Measurements from ENCODE around the gene AXL.

Gene AXL

DNA sequence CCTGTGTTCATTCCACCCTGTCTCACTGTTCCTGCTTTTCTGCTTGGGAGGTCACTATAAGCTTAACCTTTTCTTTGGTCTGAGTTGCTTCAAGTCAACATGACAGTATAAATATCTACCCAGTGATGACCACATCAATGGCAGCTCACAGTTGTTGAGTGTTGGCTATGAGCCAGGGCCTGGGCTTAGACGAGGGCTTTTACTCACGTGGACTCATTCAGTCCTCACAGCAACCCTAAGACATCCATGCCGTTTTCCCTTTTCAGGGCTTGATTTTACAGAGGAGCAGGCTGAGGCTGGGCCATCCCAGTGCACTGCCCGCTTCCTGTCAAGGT, 80.7 kb downstream of the AXL start:
- no peak overlapping the region for H3K4me3 ChIP-seq (ENCODE audit: low read length)
- peak; percentile 60 for DNase-seq (ENCODE audit: low read depth, low spot score)

- DNase-seq (ENCODE audit: low read depth, low spot score) = no peak
- no peak overlapping the region for H3K4me3 ChIP-seq (ENCODE audit: low read length)
Observed at GRCh38 chr19:41300555-41300954, 81.5 kb downstream of the AXL start.

DNA sequence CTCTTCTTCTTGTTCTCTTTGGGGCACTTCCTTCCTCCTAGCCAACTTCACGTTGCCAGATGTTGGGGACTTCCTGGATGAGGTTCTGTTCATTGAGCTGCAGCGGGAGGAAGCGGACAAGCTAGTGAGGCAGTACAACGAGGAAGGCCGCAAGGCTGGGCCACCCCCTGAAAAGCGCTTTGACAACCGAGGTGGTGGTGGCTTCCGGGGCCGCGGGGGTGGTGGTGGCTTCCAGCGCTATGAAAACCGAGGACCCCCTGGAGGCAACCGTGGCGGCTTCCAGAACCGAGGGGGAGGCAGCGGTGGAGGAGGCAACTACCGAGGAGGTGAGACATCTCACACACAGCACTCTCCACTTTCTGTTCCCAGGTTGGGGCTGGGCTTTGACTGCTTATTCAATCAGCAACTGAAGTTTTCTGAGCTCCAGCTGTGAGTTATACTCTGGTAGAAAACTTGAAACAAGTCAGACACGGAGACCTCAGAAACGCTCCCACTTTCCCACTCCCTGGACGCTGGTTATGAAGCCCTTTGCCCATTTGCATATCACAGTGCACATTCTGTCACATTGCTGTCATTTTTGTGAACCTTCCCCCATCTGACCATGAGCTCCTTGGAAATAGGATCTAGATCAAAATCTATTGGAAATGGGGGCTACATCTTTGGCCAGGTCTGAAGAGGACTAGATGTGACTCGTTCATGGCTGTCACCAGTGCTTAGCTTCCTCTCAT, 83.8 kb downstream of the AXL start:
- peak; percentile 45 for DNase-seq (ENCODE audit: low read depth, low spot score)
- no peak overlapping the region for H3K4me3 ChIP-seq (ENCODE audit: low read length)

DNA sequence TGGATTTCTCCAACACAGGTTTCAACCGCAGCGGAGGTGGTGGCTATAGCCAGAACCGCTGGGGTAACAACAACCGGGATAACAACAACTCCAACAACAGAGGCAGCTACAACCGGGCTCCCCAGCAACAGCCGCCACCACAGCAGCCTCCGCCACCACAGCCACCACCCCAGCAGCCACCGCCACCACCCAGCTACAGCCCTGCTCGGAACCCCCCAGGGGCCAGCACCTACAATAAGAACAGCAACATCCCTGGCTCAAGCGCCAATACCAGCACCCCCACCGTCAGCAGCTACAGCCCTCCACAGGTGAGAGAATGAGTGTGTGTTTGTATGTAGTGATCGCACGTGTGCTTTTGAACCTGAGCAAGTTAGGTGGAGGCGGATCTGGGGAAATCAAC, 84.9 kb downstream of the AXL start:
- DNase-seq (ENCODE audit: low read depth, low spot score) = no peak

DNA sequence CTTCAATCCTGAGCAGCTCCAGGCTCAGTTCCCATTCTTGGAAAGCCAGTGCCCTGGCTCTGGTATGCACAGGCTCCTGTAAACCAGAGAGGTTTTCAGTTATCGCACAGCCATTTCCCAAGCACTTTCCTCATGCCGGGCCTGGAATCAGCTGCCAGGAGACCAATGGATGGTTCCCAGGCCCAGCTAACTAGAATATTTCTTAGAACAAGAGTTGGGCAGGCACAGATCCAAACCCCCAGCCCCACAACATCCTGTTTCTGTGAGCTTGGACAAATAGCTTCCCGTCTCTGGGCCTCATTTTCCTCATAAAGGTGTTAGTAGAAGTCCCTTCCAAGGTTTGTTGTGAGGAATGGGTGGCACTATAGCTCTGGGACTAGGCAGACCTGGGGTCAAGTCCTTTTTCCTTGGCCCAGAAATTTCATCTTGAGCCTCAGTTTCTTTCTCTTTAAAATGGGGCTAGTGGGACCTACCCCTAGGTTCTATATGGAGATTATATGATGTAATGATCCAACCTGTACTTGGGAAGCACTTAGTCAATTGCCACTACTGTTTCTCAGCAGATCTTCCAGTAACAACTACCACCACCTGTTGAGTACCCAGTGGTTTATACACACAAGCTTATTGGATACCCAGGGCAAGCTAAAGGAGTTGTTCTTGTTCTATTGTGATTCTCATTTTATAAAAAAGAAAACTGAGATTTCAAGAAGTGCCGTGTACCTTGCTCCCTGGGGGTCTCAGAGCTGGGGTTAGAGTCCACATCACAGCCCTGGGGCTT, 85.9 kb downstream of the AXL start:
- no peak overlapping the region for H3K4me3 ChIP-seq (ENCODE audit: low read length)
- no peak for DNase-seq (ENCODE audit: low read depth, low spot score)

More for the DNA sequence above, 84.9 kb downstream of the AXL start:
- H3K4me3 ChIP-seq (ENCODE audit: low read length) = no peak overlapping the region

DNA sequence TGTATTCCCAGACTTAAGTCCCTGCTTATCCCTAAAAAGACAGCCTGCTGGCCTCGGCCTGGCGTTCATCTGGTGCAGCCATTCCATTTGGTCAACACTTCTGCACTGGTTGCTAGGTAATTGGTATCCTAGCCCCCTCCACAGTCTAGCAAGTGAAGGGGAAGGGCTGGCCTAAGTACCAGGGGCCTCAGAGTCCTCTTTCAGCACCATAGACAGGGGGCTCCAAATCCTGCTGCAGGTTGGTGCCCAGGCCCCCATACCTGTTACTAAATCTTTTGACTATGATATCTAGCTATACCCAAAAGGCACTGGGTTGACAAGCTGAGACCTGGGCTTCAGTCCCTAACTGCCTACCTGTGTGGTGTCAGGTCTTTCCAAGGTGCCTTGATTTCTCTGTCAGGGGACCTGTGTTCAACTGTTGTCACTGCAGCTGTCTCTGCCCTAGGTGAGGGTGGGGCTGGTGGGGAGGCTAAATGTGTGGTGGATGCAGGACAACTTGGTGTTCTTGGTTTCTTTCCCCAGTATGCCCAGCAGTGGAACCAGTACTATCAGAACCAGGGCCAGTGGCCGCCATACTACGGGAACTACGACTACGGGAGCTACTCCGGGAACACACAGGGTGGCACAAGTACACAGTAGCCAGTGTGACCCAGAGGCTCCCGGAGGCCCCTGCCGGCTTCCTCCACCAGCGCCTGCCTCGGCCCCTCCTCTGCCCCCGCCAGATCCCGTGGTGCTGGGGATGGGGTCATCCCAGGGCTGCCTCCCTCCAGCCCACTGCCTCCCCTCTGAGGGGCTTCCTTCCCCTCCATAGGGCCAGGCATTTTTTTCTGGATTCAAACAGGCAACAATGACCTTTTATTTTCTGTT, 87.1 kb downstream of the AXL start:
- H3K4me3 ChIP-seq (ENCODE audit: low read length) = no peak overlapping the region; the same call in 1 of the 2 replicates
- DNase-seq (ENCODE audit: low read depth, low spot score) = no peak

DNA sequence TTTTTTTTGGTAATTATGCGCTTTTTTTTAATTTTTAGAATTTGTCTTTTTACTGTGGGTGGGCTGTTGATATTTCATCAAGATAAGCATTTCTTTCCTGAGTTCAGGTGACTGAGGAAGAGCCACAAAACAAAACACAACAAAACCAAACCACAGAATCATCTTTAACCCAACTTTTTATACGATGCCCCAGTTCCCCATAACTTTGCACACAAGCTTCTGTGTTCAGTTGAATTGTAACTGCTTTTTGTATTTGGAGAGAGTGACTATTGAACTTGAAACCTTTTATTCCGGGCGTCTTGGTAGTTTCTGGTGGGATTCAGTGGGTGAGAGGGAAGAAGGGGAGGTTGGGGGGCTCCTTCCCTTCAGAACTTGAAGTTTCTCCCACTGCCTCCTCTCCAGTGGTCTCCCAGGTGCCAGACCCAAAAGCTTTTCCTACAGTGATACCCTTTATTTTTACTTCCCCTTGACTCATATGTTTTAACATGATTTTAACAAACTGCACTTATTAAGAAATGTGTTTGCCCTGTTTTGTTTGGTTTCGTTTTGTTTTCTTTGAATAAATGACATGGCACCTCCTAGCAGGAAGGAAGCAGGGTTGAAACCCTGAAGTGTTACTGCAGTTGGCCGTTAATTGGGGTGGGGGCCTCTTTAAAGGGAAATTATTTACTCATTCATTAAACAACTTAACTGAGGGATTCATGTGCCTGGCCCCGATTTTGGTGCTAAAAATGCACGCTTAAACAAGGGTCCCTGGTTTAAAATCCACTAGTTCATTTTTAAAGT, 88.3 kb downstream of the AXL start:
- peak overlapping the region; percentile 25 for H3K4me3 ChIP-seq (ENCODE audit: low read length)
- peak; percentile 87 for DNase-seq (ENCODE audit: low read depth, low spot score)

GRCh38 chr19:41307954-41308449, 89.0 kb downstream of the AXL start:
- peak overlapping the region; percentile 25 for H3K4me3 ChIP-seq (ENCODE audit: low read length)
- DNase-seq (ENCODE audit: low read depth, low spot score) = no peak

DNA sequence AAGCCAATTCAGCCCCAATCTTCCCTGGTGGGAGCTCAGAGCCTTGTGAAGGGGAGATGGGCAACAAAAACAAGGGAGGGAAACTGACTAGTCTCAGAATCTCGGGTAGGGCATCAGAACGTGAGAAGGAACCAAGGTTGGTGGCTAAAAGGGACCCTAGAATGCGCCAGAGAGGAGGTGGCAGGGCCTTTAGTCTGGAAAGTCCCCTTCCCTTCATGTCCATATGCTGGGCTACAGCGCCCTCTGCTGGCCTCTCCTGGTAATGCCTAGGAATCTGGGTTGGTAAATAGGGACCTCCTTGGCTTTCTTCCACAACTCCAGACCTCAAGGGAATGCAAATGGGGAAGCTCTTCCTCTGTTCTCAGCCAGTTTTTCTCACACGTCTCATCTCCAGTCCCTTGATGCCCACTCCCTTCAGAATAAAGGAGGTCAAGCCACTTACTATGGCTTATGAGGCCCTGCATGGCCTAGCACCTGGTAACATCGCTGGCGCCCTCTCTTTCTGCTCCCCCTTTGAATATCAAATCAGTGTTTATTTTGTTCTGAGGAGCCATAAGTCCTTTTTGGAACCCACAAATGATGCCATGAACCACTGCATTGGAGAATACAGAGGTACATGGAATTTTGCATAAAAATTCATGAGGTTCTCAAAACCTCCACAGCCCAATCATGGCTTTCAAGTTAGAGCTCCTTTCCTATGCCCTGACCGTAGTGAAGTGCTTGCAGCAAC, 89.6 kb downstream of the AXL start:
- H3K4me3 ChIP-seq (ENCODE audit: low read length) = no peak overlapping the region; the same call in 1 of the 2 replicates
- DNase-seq (ENCODE audit: low read depth, low spot score) = peak; percentile 79

DNA sequence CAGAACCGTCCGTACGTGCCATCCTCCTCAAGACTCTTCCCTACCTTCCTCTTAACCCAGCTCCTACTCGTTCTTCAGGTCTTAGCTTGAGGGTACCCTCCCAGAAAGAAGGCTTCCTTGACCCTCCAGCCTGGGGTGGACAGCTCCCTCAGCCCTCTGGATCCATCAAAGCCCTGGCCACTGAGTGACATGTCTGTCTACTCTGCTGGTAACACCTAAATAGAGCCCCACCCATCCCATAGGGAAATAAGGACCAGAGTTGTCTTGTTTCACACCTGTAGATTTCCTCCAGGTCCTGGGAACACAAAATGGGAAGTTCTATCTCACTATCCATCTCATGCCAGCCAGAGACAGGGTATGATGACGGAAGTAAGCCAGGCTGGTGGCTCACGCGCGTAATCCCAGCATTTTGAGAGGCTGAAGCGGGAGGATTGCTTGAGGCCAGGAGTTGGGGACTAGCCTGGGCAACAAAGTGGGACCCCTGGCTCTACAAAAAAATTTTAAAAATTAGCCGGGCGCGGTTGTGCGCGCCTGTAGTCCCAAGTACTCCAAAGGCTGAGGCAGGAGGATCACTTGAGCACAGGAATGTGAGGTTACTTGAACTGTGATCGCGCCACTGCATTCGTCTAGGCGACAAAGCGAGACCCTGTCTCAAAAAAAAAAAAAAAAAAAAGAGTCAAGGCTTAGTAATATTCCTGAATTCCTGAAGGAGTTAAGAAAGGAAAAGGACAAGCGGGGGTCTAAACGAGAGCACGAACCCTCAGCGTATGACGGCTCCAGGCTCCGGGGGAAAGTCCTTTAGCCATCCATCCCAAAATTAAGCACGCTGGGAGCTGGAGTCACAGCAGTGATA, 90.4 kb downstream of the AXL start:
- H3K4me3 ChIP-seq (ENCODE audit: low read length) = peak overlapping the region; percentile 95
- DNase-seq (ENCODE audit: low read depth, low spot score) = no peak

DNA sequence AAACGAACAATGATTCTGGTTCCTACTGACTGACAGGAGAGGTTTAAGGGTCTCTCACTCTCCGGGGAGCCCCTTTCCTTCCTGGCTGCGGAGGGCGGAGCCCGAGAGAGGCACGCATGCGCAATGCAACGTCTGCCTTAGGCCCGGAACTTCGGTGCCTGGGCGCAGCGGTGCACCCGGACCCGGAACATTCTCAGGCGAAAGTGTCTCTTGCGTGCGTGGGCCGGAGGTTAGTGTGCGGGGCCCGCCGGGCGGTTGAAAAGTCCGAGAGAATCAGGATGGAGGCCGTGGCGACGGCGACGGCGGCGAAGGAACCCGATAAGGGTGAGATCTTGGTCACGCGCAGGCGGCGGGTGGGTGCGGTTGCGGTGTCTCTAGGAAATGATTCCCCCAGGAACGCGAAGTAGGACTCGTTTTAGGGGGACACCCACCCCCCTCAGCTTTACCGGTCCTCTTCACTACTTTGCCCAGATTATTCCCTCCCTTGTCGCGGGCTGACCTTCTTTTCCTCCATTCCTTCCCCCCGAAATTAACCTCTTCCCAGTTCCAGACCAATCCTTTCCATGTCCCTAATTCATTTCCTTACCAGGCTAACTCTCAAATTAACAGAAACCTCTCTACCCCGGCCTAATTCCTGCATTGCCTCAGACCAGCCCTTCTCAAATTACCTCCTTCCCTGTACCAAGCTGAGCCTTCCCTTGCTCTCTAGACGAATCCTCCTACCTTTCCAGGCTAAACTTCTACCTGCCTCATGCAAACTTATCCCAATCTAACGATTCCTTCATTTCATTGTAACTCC, 91.2 kb downstream of the AXL start, which contains the start of gene CCDC97:
Gene CCDC97 (plus strand): TSS at position 140 of the 799 bp plus-strand sequence. CDS start 139 bp downstream, at position 279.
- H3K4me3 ChIP-seq (ENCODE audit: low read length) = peak within 1 kb of the TSS; percentile 95
- DNase-seq (ENCODE audit: low read depth, low spot score) = peak; percentile 86

GRCh38 chr19:41311072-41311471, 92.0 kb downstream of the AXL start:
- H3K4me3 ChIP-seq (ENCODE audit: low read length) = peak overlapping the region; percentile 95
- DNase-seq (ENCODE audit: low read depth, low spot score) = no peak
